GM12874 (cell line): ENCODE measurements around the gene SMAP1.

Experiments
- TF ChIP-seq, protein P1 (sequence below): IDR thresholded peaks from 2 replicates; pipeline ENCODE4 v1.5.1; 2011; ENCODE audit warnings: low read depth, mild to moderate bottlenecking, control low read depth, low read length, moderate library complexity; ENCODE audit not compliant: insufficient read depth

The SMAP1 gene

GRCh38 chr6:70753870-70754380 lies 86.2 kb downstream of the SMAP1 start:
- TF ChIP-seq, protein P1, sequence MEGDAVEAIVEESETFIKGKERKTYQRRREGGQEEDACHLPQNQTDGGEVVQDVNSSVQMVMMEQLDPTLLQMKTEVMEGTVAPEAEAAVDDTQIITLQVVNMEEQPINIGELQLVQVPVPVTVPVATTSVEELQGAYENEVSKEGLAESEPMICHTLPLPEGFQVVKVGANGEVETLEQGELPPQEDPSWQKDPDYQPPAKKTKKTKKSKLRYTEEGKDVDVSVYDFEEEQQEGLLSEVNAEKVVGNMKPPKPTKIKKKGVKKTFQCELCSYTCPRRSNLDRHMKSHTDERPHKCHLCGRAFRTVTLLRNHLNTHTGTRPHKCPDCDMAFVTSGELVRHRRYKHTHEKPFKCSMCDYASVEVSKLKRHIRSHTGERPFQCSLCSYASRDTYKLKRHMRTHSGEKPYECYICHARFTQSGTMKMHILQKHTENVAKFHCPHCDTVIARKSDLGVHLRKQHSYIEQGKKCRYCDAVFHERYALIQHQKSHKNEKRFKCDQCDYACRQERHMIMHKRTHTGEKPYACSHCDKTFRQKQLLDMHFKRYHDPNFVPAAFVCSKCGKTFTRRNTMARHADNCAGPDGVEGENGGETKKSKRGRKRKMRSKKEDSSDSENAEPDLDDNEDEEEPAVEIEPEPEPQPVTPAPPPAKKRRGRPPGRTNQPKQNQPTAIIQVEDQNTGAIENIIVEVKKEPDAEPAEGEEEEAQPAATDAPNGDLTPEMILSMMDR: no peak

GRCh38 chr6:70758883-70759282 lies 91.2 kb downstream of the SMAP1 start:
- TF ChIP-seq, protein P1: no peak

DNA sequence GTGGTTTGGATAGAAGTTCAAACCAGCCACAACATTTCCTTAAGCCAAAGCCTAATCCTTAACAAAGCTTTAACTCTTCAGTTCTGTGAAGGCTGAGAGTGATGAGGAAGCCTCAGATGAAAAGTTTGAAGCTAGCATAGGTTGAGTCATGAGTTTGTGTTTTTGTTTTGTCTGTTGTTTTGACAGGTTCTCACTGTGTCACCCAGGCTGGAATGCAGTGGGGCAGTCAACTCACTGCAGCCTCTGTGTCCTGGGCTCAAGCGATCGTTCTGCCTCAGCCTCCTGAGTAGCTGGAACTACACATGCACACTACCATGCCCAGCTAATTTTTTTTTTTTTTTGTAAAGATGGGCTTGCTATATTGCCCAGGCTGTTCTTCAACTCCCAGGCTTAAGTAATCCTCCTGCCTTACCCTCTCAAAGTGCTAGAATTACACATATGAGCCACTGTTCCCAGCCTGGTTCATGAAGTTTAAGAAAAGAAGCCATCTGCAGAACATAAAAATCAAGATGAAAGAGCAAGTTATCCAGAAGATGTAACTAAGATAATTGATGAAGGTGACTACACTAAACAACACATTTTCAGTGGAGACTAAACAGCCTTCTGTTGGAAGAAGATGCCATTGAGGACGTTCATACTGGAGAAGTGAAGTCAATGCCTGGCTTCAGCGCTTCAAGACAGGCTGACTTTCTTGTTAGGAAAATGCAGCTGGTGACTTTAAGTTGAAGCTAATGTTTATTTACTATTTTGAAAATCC lies 96.2 kb downstream of the SMAP1 start:
- TF ChIP-seq, protein P1: no peak

DNA sequence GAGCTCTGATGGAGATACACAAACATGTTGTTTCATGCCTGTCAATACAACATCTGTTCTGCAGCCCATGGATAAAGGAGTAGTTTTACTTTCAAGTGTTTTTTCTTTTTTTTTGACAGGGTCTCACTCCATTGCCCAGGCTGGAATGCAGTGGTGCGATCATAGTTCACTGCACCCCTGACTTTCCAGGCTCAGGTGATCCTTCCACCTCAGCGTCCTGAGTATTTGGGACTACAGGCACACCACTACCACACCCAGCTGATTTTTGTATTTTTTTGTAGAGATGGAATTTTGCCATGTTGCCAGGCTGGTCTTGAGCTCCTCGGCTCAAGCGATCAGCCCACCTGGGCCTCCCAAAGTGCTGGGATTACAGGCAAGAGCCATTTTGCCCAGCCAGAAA lies 97.0 kb downstream of the SMAP1 start:
- TF ChIP-seq, protein P1: no peak

DNA sequence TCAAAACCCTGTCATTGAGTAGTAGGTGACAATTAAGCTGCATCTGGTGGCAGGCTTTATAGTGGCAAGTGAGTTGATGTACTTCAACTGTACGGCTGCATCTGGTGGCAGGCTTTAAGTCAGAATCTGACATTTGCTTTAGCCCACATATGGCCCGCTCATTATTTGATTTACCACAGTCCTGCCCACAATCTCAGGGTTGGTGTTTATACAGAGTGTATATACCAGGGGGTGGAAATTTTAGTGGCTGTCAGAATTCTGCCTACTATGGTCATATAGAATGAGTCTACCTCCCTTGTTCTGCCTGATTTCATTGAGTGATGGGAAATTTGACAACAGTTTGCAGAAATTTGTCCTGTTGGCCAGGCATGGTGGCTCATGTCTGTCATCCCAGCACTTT lies 112.3 kb downstream of the SMAP1 start:
- TF ChIP-seq, protein P1: no peak

- TF ChIP-seq, protein P1: no peak
Measured at GRCh38 chr6:70790483-70791224, 123.0 kb downstream of the SMAP1 start.

DNA sequence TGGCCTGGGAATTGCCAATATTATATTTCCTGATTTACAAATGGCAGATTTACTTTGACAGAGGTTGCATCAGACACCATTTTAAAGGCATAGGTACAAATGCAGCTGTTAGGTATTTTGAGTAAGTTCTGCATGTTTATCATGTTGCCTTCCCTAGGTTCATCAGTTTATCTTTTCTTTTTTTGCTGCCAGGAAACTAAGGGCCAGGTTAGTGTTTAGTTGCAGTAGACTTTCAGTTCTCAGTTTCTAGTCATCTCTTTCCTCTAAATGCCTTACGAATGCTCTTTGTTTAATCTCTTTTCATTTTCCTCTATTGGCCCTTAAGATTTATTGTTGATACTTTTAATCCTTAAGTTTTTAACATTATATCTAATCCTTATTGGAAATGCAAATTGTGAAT lies 129.9 kb downstream of the SMAP1 start:
- TF ChIP-seq, protein P1: no peak
